Keratinocyte (primary cell): Measurements from ENCODE around the gene FOXP3. TPM values are rescaled to one million over a fixed set of nuclear protein-coding genes. Genes with fewer than 3 reads are reported as not detected.

Experiments
- DNase-seq: peaks from one replicate; pipeline ENCODE4 v3.0.0-alpha.2; 2011; ENCODE audit warnings: low read depth, missing footprints, low spot score
- FAIRE-seq: peaks from 2 replicates; lab custom pipeline; 2011; peaks lifted over from hg19 to GRCh38; lab: Jason Lieb, UNC
- H2AFZ ChIP-seq: 2 replicates; pipeline ENCODE4 v1.6.0; 2012; ENCODE audit warnings: low read length, control low read depth, inconsistent platforms; ENCODE audit not compliant: control insufficient read depth
- H3K27ac ChIP-seq: 2 replicates; pipeline ENCODE4 v1.5.1; 2011; ENCODE audit warnings: low read length; ENCODE audit not compliant: control insufficient read depth, insufficient read depth
- H3K27me3 ChIP-seq: 3 replicates; pipeline ENCODE4 v1.6.0; 2011; ENCODE audit warnings: low read length; ENCODE audit not compliant: control insufficient read depth, insufficient read depth; ENCODE audit errors: extremely low read depth
- H3K36me3 ChIP-seq, 2 experiments: 2 replicates in 1 of 2; 3 replicates in 1 of 2; pipeline ENCODE4 v1.5.1; 2011; ENCODE audit warnings: low read length in 2 of 2, mild to moderate bottlenecking in 1 of 2; ENCODE audit not compliant: control insufficient read depth in 2 of 2, insufficient read depth in 2 of 2; ENCODE audit errors: extremely low read depth in 1 of 2
- H3K4me1 ChIP-seq: 3 replicates; pipeline ENCODE4 v1.5.1; 2011; ENCODE audit warnings: low read length; ENCODE audit not compliant: control insufficient read depth, insufficient read depth; ENCODE audit errors: extremely low read depth
- H3K4me2 ChIP-seq: 3 replicates; pipeline ENCODE4 v1.6.0; 2011; ENCODE audit warnings: low read depth, low read length; ENCODE audit not compliant: control insufficient read depth, insufficient read depth; ENCODE audit errors: extremely low read depth
- H3K4me3 ChIP-seq, 3 experiments: fragments of 200-600 bp in 1 of 3; sonication (generic) in 1 of 3; 2 replicates in 2 of 3; 3 replicates in 1 of 3; pipeline ENCODE4 v1.5.1; 2011 to 2016; ENCODE audit warnings: low read length in 3 of 3, mild to moderate bottlenecking in 3 of 3, control low read depth in 2 of 3, inconsistent platforms in 1 of 3, low read depth in 1 of 3, mixed read lengths in 1 of 3, mixed run types in 1 of 3, moderate library complexity in 1 of 3; ENCODE audit not compliant: control insufficient read depth in 2 of 3, insufficient read depth in 2 of 3; ENCODE audit errors: extremely low read depth in 1 of 3
- H3K79me2 ChIP-seq: 2 replicates; pipeline ENCODE4 v1.6.0; 2012; ENCODE audit warnings: low read length; ENCODE audit not compliant: control insufficient read depth, insufficient read depth
- H3K9ac ChIP-seq: 3 replicates; pipeline ENCODE4 v1.6.0; 2011; ENCODE audit warnings: low read length; ENCODE audit not compliant: control insufficient read depth, insufficient read depth; ENCODE audit errors: extremely low read depth
- H3K9me1 ChIP-seq: 3 replicates; pipeline ENCODE4 v1.6.0; 2011; ENCODE audit warnings: low read length; ENCODE audit not compliant: control insufficient read depth, insufficient read depth; ENCODE audit errors: extremely low read depth
- H3K9me3 ChIP-seq: 2 replicates; pipeline ENCODE4 v1.5.1; 2012; ENCODE audit warnings: low read depth, low read length; ENCODE audit not compliant: control insufficient read depth
- H4K20me1 ChIP-seq: 3 replicates; pipeline ENCODE4 v1.6.0; 2011; ENCODE audit warnings: low read length; ENCODE audit not compliant: control insufficient read depth, insufficient read depth; ENCODE audit errors: extremely low read depth
- EZH2 ChIP-seq: IDR thresholded peaks from one replicate; pipeline ENCODE4 v1.6.1; 2012; ENCODE audit warnings: inconsistent platforms, mild to moderate bottlenecking, low read length, moderate library complexity
- dilution Hi-C: fragments of 300-500 bp; cut with MboI; formaldehyde crosslinking; loops from one replicate; pipeline ENCODE4 v1.7.0; 2020; ENCODE audit warnings: low sequenced_read_pairs; ENCODE audit not compliant: extremely low pct_ligation_motif_present
- polyA plus RNA-seq, 5 experiments: library from polyadenylated mRNA; depleted of rRNA in 3 of 5; stranded (reverse) in 3 of 5; stranded (forward) in 1 of 5; unstranded in 1 of 5; fragments of >200 nt; gene quantifications; 1 replicate in 1 of 5; 2 replicates in 3 of 5; 3 replicates in 1 of 5; pipeline versions ENCODE4 v1.2.1 to v1.2.3, GENCODE V29; 2011 to 2012; ENCODE audit warnings: missing spikeins in 2 of 5, low read depth in 1 of 5, low replicate concordance in 1 of 5
- TF ChIP-seq, protein P1 (sequence below), 3 experiments: IDR thresholded peaks in 1 of 3; conservative IDR thresholded peaks in 1 of 3; optimal IDR thresholded peaks in 1 of 3; 2 replicates in 2 of 3; 3 replicates in 1 of 3; pipeline versions ENCODE3 to v1.5.1; 2011; ENCODE audit warnings: low read length in 3 of 3, mild to moderate bottlenecking in 3 of 3, moderate library complexity in 2 of 3, control low read depth in 1 of 3, inconsistent platforms in 1 of 3; ENCODE audit not compliant: insufficient read depth in 2 of 3; ENCODE audit errors: extremely low read depth in 1 of 3

FOXP3 gene
- polyA plus RNA-seq, 1 donor (not counting 4 experiments of a cell fraction or from before 2014, with no cell fraction given), result 0.05 TPM

GRCh38 chrX:49247916-49248811 lies 16.3 kb downstream of the FOXP3 start:
- H3K9ac ChIP-seq, result no peak overlapping the region
- FAIRE-seq, result no peak

DNA sequence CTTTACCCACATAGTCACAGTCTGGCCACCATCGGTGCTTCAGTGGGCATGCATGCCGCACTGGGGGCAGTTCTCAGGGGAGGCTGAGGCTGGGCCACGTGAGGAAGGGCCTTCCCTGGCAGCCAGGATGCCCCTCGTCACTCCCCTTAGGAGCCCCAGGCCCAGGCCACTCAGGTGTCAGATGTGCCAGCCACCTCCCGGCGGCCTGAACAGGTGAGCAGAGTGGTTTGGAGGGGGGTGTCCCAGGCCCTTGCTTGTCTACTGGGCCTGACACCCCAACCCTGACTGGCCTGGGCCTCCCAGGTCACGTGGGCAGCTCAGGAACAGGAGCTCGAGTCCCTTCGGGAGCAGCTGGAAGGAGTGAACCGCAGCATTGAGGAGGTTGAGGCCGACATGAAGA lies 17.2 kb downstream of the FOXP3 start:
- H3K4me1 ChIP-seq, result peaks cover 4% of the 10 kb centered on the region
- no peaks in the 10 kb centered on the region for H3K27me3 ChIP-seq
- no peaks in the 10 kb centered on the region for H3K79me2 ChIP-seq
- peaks cover 3 to 4% of the 10 kb centered on the region in 2 experiments for H3K36me3 ChIP-seq
- DNase-seq (no peak), FAIRE-seq (no peak)
- no peak overlapping the region for H3K4me2 ChIP-seq
- no peak overlapping the region for H3K9ac ChIP-seq
- dilution Hi-C loops, result no loop called here
- peaks cover 2% of the 10 kb centered on the region for H3K9me3 ChIP-seq
- TF ChIP-seq EZH2, result no peak
- TF ChIP-seq, protein P1, sequence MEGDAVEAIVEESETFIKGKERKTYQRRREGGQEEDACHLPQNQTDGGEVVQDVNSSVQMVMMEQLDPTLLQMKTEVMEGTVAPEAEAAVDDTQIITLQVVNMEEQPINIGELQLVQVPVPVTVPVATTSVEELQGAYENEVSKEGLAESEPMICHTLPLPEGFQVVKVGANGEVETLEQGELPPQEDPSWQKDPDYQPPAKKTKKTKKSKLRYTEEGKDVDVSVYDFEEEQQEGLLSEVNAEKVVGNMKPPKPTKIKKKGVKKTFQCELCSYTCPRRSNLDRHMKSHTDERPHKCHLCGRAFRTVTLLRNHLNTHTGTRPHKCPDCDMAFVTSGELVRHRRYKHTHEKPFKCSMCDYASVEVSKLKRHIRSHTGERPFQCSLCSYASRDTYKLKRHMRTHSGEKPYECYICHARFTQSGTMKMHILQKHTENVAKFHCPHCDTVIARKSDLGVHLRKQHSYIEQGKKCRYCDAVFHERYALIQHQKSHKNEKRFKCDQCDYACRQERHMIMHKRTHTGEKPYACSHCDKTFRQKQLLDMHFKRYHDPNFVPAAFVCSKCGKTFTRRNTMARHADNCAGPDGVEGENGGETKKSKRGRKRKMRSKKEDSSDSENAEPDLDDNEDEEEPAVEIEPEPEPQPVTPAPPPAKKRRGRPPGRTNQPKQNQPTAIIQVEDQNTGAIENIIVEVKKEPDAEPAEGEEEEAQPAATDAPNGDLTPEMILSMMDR (optimal IDR thresholded peaks at IDR 0.05 in 1 of 3, IDR thresholded peaks at IDR 0.05 in 1 of 3, conservative IDR thresholded peaks at IDR 0.05 in 1 of 3; ENCODE audit: extremely low read depth in 1 of 3, insufficient read depth in 2 of 3, low read length in 3 of 3), result no peak
- no peak overlapping the region for H3K4me3 ChIP-seq
- H4K20me1 ChIP-seq, result no peaks in the 10 kb centered on the region
- H3K27ac ChIP-seq, result no peak overlapping the region
- H2AFZ ChIP-seq, result no peak overlapping the region
- no peaks in the 10 kb centered on the region for H3K9me1 ChIP-seq

More at GRCh38 chrX:49247916-49248811, 16.3 kb downstream of the FOXP3 start:
- DNase-seq, result no peak
- Histone ChIP-seq H3K4me3 (no peak overlapping the region), H3K27me3 (no peaks in the 10 kb centered on the region), H3K9me1 (no peaks in the 10 kb centered on the region), H4K20me1 (no peaks in the 10 kb centered on the region), H3K36me3 (peaks cover 0 to 2% of the 10 kb centered on the region in 2 experiments), H3K4me1 (no peaks in the 10 kb centered on the region), H3K9me3 (peaks cover 2% of the 10 kb centered on the region), H3K79me2 (no peaks in the 10 kb centered on the region), H3K27ac (no peak overlapping the region), H2AFZ (no peak overlapping the region), H3K4me2 (no peak overlapping the region)
- dilution Hi-C loops, result no loop called here
- TF ChIP-seq EZH2, result no peak
